Neuronal stem cell (in vitro differentiated cells): ENCODE measurements around the gene CIP2A.

ENCODE experiments used
- DNase-seq: peaks from one replicate; pipeline ENCODE4 v3.0.0-alpha.2; 2013; ENCODE audit warnings: low spot score
- H2AFZ ChIP-seq: one replicate; pipeline ENCODE4 v1.6.1; 2013; ENCODE audit warnings: mild to moderate bottlenecking, low read length, inconsistent platforms
- H2AK5ac ChIP-seq: 2 replicates; pipeline ENCODE4 v1.6.1; 2013; ENCODE audit warnings: low read depth, mild to moderate bottlenecking, inconsistent platforms, low read length, moderate library complexity, mixed read lengths
- H2BK120ac ChIP-seq: 2 replicates; pipeline ENCODE4 v1.6.1; 2013; ENCODE audit warnings: low read depth, mild to moderate bottlenecking, inconsistent platforms, low read length, moderate library complexity, mixed read lengths
- H2BK12ac ChIP-seq: one replicate; pipeline ENCODE4 v1.6.1; 2013; ENCODE audit warnings: low read length, inconsistent platforms
- H2BK15ac ChIP-seq: 2 replicates; pipeline ENCODE4 v1.6.1; 2013; ENCODE audit warnings: mild to moderate bottlenecking, low read length, inconsistent platforms, mixed read lengths
- H2BK5ac ChIP-seq: one replicate; pipeline ENCODE4 v1.6.1; 2013; ENCODE audit warnings: inconsistent platforms, mild to moderate bottlenecking, low read length, moderate library complexity
- H3K14ac ChIP-seq: one replicate; pipeline ENCODE4 v1.6.1; 2013; ENCODE audit warnings: low read length, inconsistent platforms
- H3K18ac ChIP-seq: 2 replicates; pipeline ENCODE4 v1.6.1; 2013; ENCODE audit warnings: low read length, inconsistent platforms
- H3K23ac ChIP-seq: 2 replicates; pipeline ENCODE4 v1.6.1; 2013; ENCODE audit warnings: low read depth, mild to moderate bottlenecking, mixed read lengths, low read length, inconsistent platforms; ENCODE audit not compliant: poor library complexity
- H3K27ac ChIP-seq: replicated peaks from 3 replicates; pipeline ENCODE4 v1.5.1; 2013; ENCODE audit warnings: low read length, inconsistent platforms
- H3K27me3 ChIP-seq, 3 experiments: 2 replicates each; pipeline ENCODE4 v1.6.1; 2013; ENCODE audit warnings: low read length in 3 of 3, mild to moderate bottlenecking in 2 of 3, inconsistent platforms in 1 of 3, low read depth in 1 of 3, mixed read lengths in 1 of 3, moderate library complexity in 1 of 3; ENCODE audit not compliant: control insufficient read depth in 3 of 3, insufficient read depth in 3 of 3
- H3K36me3 ChIP-seq, 2 donors: replicated peaks in 1 of 2; 2 replicates each; pipeline ENCODE4 v1.6.1; 2013; ENCODE audit warnings: low read length in 2 of 2; ENCODE audit not compliant: control insufficient read depth in 2 of 2, insufficient read depth in 2 of 2
- H3K4ac ChIP-seq: 2 replicates; pipeline ENCODE4 v1.6.1; 2013; ENCODE audit warnings: inconsistent platforms, mild to moderate bottlenecking, low read length, moderate library complexity
- H3K4me1 ChIP-seq, 2 donors: 1 replicate in 1 of 2; 2 replicates in 1 of 2; pipeline ENCODE4 v1.6.1; 2013; ENCODE audit warnings: low read length in 2 of 2, low read depth in 1 of 2; ENCODE audit not compliant: control insufficient read depth in 2 of 2, insufficient read depth in 1 of 2
- H3K4me2 ChIP-seq: one replicate; pipeline ENCODE4 v1.6.1; 2013; ENCODE audit warnings: mild to moderate bottlenecking, low read length, inconsistent platforms; ENCODE audit not compliant: insufficient read depth, poor library complexity, severe bottlenecking
- H3K4me3 ChIP-seq, 2 donors: 2 replicates each; pipeline ENCODE4 v1.5.1; 2013; ENCODE audit warnings: low read length in 2 of 2, mild to moderate bottlenecking in 2 of 2, inconsistent platforms in 1 of 2, moderate library complexity in 1 of 2
- H3K79me1 ChIP-seq: one replicate; pipeline ENCODE4 v1.6.1; 2013; ENCODE audit warnings: low read depth, mild to moderate bottlenecking, inconsistent platforms, low read length, moderate library complexity
- H3K9ac ChIP-seq: one replicate; pipeline ENCODE4 v1.6.1; 2013; ENCODE audit warnings: mild to moderate bottlenecking, low read depth, low read length, inconsistent platforms; ENCODE audit not compliant: poor library complexity
- H3K9me3 ChIP-seq, 2 donors: replicated peaks in 1 of 2; 2 replicates each; pipeline versions ENCODE3 to v1.6.1; 2013; ENCODE audit warnings: low read length in 2 of 2, mild to moderate bottlenecking in 2 of 2, inconsistent platforms in 1 of 2, low read depth in 1 of 2, mixed read lengths in 1 of 2, moderate library complexity in 1 of 2; ENCODE audit not compliant: control insufficient read depth in 2 of 2, insufficient read depth in 1 of 2
- H4K8ac ChIP-seq: one replicate; pipeline ENCODE4 v1.6.1; 2013; ENCODE audit warnings: low read depth, mild to moderate bottlenecking, inconsistent platforms, low read length, moderate library complexity
- H4K91ac ChIP-seq: one replicate; pipeline ENCODE4 v1.6.1; 2013; ENCODE audit warnings: low read length, low read depth, mild to moderate bottlenecking, inconsistent platforms; ENCODE audit not compliant: poor library complexity
- WGBS, 2 donors: extraction: QIAGEN DNeasy Blood & Tissue Kit; methylation state at CpG; one replicate each; pipeline ENCODE4 v1.1.7; 2013; ENCODE audit warnings: missing lambda C conversion rate in 2 of 2, mixed read lengths in 1 of 2; ENCODE audit not compliant: insufficient read length in 2 of 2, insufficient replicate concordance in 1 of 2; ENCODE audit errors: extremely low coverage in 2 of 2; 5-methylcytosine and 5-hydroxymethylcytosine counted together

Gene CIP2A

DNA sequence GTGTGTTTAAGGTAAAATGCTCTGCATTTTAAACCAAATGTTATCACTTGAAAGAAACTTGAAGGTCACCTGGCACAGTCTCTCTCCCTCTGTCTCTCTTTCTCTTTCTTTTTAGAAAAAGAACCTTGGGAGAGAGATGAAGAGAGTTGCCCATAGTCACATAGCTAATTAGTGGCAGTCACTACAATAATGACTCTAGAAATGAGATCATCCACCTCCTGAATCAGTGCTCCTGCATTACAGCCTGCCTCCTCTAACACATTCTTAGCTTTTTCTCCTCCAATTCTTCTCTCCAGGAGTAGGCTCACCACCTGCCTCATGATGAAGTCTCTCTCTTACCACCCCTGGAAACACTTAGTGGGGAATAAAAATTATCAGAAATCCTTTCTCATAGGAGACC is 81.3 kb downstream of the CIP2A start:
- Histone ChIP-seq H2BK5ac (no peak overlapping the region), H3K27ac (no peak overlapping the region), H2BK12ac (no peak overlapping the region), H3K14ac (no peak overlapping the region), H3K4me1 (peaks cover 5 to 6% of the 10 kb centered on the region in 2 donors), H3K36me3 (no peaks in the 10 kb centered on the region), H3K79me1 (no peaks in the 10 kb centered on the region), H3K9me3 (no peaks in the 10 kb centered on the region), H3K4ac (no peak overlapping the region), H4K8ac (no peak overlapping the region), H2AFZ (no peak overlapping the region), H2BK15ac (no peak overlapping the region), H4K91ac (no peak overlapping the region), H2AK5ac (no peak overlapping the region), H3K18ac (no peak overlapping the region), H3K4me2 (no peak overlapping the region), H3K27me3 (no peaks in the 10 kb centered on the region), H3K23ac (no peak overlapping the region), H3K9ac (no peak overlapping the region), H2BK120ac (no peak overlapping the region), H3K4me3 (no peak overlapping the region)
- no peak for DNase-seq

GRCh38 chr3:108505811-108506210 is 83.4 kb downstream of the CIP2A start:
- Histone ChIP-seq H3K4me2 (no peak overlapping the region), H3K27me3 (no peaks in the 10 kb centered on the region), H4K8ac (no peak overlapping the region), H3K23ac (no peak overlapping the region), H3K27ac (no peak overlapping the region), H2BK12ac (no peak overlapping the region), H3K14ac (no peak overlapping the region), H3K4me1 (peaks cover 5 to 6% of the 10 kb centered on the region in 2 donors), H2AK5ac (no peak overlapping the region), H2AFZ (no peak overlapping the region), H3K9me3 (no peaks in the 10 kb centered on the region), H3K4me3 (no peak overlapping the region), H3K4ac (no peak overlapping the region), H2BK15ac (no peak overlapping the region), H3K18ac (no peak overlapping the region), H2BK5ac (no peak overlapping the region), H4K91ac (no peak overlapping the region), H2BK120ac (no peak overlapping the region), H3K36me3 (no peaks in the 10 kb centered on the region), H3K79me1 (no peaks in the 10 kb centered on the region), H3K9ac (no peak overlapping the region)
- no CpG with 5 or more reads among the region's 1 CpG for WGBS, 2 donors
- no peak for DNase-seq

- H2BK15ac ChIP-seq, result no peak overlapping the region
- H3K4me1 ChIP-seq, result no peaks in the 10 kb centered on the region
- no peak overlapping the region for H2AFZ ChIP-seq
- H3K4me2 ChIP-seq, result no peak overlapping the region
- H3K4ac ChIP-seq, result no peak overlapping the region
- no peak overlapping the region for H2AK5ac ChIP-seq
- no peak for DNase-seq
- no peak overlapping the region for H3K18ac ChIP-seq
- no peak overlapping the region for H3K14ac ChIP-seq
- H3K79me1 ChIP-seq, result no peaks in the 10 kb centered on the region
- H3K4me3 ChIP-seq, result no peak overlapping the region
- no peaks in the 10 kb centered on the region for H3K9me3 ChIP-seq
- H2BK12ac ChIP-seq, result no peak overlapping the region
- H4K91ac ChIP-seq, result no peak overlapping the region
- H3K23ac ChIP-seq, result no peak overlapping the region
- H3K9ac ChIP-seq, result no peak overlapping the region
- no peaks in the 10 kb centered on the region for H3K36me3 ChIP-seq
- H3K27me3 ChIP-seq, result no peaks in the 10 kb centered on the region
- no peak overlapping the region for H2BK5ac ChIP-seq
- no peak overlapping the region for H4K8ac ChIP-seq
- H2BK120ac ChIP-seq, result no peak overlapping the region
- H3K27ac ChIP-seq, result no peak overlapping the region
These were observed 85.5 kb downstream of the CIP2A start for GRCh38 chr3:108503722-108504121.

DNA sequence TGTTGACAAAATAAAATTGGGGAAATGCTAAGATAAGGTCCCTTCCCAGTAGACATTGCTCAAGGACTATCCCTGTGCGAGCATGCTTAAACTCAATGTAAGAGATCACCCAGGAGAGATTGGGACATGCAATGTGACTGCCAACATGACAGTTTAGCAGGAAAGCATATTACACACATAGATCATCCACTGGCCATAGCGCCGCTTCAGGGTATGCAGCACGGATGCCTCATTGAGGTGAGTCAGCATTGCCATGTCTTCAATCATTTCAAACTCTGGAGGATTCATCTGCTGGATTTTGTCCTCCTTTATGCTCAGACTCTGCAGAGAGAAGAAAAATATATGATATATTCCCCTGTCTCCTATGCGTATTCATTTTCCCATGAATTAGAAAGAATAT is 87.7 kb downstream of the CIP2A start:
- WGBS, 2 donors, result no CpG with 5 or more reads among the region's 5 CpGs
- no peak for DNase-seq
- H3K36me3 ChIP-seq, result no peaks in the 10 kb centered on the region

More for the DNA sequence above, 87.7 kb downstream of the CIP2A start:
- H3K4me1 ChIP-seq, result no peaks in the 10 kb centered on the region
- H2BK120ac ChIP-seq, result no peak overlapping the region
- no peak overlapping the region for H3K4me2 ChIP-seq
- no peak overlapping the region for H3K27ac ChIP-seq
- no peak overlapping the region for H4K8ac ChIP-seq
- no peaks in the 10 kb centered on the region for H3K79me1 ChIP-seq
- no peak overlapping the region for H3K9ac ChIP-seq
- no peak overlapping the region for H2AFZ ChIP-seq
- H3K18ac ChIP-seq, result no peak overlapping the region
- no peaks in the 10 kb centered on the region for H3K9me3 ChIP-seq
- H3K27me3 ChIP-seq, result no peaks in the 10 kb centered on the region
- no peak overlapping the region for H2BK15ac ChIP-seq
- H3K23ac ChIP-seq, result no peak overlapping the region
- no peak overlapping the region for H2AK5ac ChIP-seq
- H2BK12ac ChIP-seq, result no peak overlapping the region
- H2BK5ac ChIP-seq, result no peak overlapping the region
- no peak overlapping the region for H4K91ac ChIP-seq
- no peak overlapping the region for H3K4ac ChIP-seq
- no peak overlapping the region for H3K14ac ChIP-seq
- no peak overlapping the region for H3K4me3 ChIP-seq
